IPS-NIHi7 (cell line): ENCODE results near the gene C1orf159.

Source experiments
- DNase-seq: peaks from one replicate; pipeline ENCODE4 v3.0.0; 2012; ENCODE audit warnings: mixed read lengths; ENCODE audit errors: extremely low spot score

The C1orf159 gene

DNA sequence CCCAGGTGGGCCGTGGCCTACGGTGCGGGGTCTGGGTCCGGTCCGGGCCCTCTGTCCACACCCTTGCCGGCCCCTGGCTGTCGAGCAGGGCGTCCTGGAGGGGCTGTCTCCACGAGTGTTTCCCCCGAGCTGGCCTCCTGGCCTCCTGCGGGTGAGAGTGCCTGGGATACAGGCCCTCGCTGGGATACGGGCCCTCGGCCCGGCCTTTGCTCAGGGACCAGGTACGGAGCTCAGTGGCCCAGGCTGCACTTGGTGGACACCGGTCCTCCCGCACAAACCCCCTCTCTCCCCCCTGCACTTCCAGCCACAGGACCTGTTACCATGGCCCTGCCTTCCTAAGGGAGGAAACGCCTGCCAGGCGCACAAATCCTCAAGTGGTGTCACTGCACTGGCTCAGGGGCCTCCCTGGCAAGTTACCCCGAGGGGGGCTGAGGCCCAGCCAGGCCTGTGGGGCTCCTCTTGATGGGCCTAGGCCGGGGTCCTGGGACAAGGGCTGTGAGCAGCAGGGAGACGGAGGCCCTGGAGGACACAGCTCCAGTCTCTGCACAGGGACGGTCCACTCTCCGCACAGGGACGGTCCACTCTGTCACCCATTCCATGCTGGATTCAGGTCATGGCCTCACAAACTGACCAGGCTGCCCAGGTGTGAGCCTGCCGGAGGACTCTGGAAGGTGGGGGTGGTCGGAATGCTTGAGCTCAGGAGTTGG, 23.6 kb downstream of the C1orf159 start:
- DNase-seq = peak; percentile 7

DNA sequence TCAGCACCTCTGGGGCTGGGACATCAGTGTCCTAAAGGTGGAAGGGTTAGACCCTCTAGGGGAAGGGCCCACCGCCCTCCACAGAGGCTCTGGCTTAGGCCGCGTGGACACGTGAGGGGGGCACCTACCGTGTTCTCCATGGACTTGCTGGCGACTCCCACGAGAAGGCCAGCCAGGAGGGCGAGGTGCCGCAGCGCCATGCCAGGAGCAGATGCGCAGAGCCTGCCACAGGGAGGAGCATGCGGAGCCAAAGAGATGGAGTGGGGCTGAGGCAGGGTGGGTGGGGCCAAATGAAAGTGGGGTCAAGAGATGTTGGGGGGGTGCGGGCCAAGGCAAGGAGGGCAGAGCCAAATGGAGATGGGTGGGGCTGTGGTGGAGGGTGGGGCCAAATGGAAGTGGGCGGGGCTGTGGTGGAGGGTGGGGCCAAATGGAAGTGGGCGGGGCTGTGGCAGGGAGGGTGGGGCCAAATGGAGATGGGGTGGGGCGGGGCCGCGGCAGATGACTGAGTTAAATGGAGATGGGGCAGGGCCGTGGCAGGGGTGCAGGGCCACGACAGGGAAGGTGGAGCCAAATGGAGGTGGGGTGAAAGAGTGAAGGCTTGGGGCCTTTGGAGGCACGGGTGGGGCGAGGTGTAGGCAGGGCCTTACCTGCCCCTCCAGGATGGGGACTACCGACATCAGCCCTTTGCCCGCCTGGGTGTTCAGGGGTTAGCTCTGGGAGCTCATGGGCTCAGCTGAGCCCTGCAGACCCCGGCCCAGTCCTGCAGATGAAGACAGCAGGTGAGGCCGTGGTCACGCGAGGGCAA, 24.3 kb downstream of the C1orf159 start:
- DNase-seq = peak; percentile 65

DNA sequence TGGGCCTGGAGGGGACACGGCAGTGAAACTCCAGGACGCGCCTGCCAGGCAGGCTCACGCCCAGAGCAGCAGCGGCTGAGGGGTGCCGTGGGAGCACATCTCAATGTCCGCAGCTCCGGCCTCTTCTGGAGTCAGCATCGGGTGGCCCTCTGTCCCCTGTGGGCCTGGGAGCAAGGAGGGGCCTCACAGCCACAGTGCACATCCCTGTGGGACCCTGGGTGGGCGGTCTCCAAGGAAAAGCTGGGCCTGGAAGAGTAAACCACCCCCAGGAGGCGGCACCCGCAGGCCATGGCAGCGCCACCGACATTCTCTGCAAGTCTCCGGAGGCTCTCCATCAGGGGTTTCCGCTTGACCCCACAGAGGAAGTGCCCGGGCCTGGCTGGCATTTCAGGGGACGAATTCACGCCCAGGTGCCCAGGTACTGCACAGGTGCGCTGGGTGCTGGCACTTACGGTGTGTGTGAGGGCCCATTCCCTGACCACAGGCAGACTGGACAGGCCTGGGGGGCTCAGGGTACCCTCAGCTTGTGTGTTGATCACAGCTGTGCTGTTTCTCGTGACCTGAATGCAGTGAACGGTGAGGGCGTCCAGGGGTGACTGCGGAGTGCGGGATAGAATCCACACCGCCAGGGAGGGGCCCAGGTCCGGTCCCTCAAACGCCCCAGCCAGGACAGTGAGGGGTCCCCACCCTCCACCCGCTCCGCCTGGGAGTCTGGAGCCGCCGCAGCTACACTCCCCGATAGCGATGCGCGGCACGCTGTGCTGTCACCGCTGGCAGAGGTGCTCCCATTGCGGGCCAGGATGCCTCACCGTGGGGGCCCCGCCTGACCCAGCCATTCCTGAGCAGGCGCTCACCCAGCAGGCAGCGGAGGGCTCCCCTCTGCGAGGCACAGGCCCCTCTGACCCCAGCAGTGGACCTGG, 25.2 kb downstream of the C1orf159 start:
- peak; percentile 5 for DNase-seq

DNA sequence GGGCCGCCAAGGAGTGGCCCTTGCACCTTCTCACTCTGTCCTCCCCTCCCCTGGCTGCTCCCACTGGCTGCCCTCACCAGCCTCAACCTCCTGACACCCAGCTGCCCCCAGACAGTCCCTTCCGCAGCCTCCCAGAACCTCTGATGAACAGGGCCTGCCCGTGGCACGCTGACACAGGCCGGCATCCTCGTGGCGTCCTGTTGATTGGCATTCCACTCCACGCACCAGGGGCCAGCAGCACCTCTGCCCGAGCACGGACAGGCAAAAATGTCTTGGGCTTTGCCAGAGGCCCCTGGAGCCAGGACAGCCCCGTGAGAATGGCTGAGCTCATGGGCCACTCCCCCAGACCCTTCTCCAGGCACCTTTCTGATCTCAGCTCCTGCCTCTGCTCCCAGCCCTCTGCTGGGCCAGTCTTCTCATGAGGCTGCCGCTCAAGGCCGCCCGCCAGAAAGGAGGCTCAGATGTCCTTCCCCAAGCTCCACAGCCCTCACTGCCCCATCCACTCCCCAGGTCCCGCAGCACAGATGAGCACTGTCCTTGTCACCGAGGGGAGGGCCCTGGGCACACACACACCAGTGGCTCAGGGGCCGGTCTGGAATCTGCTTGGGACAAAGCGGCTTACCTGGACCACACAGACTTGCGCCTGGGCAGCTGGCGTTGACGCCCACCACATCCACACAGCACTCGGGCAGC, 26.0 kb downstream of the C1orf159 start:
- peak; percentile 7 for DNase-seq

DNA sequence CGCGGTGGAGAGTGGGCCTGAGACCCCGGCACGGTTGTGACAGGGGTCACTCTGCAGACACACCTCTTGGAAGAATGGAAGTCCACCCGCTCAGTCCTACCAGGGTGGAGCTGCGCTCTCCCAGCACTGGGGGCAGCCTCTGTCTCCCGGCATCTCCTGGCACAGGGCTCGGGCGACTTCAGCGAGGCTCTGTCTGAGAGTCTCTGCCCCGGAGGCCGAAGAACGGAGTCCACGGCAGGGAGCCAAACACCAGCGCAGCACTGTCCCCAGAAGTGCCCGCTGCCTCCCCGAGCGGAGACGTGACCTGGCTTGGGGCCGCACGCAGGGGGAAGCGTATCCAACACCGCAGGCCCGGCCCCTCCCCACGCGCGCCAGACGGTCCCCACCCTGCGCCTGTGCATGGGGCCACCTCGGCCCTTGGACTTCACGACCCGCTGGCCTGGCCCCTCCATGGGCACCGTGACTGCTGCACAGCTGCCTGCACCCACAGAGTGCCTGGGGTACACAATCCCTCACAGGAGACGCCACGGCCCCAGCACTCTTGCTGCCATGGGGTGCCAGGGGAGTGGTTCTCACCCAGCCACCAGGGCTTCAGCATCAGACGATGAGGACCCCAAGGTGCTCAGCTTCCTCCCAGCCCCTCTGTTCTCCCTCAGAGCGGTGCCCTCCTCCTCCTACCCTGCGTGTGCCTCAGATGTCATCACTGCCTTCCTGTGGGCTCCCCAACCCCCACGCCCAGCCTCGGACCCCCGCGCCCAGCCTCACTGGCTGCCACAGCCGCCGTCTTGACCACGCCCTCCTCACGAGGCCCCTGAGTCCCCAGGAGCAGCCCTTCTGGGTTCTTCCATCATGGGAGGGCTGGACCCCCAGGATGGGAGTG, 26.8 kb downstream of the C1orf159 start:
- peak; percentile 9 for DNase-seq

DNA sequence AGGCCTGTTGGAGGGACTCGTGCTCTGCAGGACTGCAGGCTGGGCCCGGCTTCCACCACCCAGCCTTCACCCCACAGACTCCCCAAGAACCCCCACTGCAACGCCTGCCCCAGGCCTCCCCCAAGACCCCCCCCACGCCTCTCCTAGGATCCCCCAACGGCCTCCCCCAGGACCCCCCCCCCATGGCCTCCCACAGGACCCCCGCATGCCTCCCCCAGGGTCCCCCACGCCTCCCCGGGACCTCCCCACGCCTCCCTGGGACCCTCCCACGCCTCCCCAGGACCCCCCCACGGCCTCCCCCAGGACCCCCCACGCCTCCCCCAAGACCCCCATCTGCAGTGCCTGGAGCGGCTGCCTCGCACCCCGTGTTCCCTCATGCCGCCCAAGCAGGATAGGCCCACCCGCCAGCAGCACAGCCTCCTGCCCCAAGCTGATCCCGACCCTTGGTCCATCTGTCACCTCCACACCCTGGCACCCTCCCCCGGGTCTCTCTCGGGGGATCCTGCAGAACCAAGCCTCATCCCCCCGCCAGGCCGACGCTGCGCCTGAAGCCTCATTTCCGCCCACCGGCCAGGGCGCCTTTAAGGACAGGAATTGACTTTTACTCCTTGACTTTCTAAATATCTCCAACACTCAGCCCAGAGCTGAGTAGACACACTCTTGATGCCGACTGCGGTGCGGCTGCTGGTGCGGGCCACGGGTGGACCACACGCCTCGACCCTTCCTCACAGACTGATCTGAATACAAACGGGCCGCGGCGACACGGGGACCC, 27.7 kb downstream of the C1orf159 start:
- peak; percentile 12 for DNase-seq

DNA sequence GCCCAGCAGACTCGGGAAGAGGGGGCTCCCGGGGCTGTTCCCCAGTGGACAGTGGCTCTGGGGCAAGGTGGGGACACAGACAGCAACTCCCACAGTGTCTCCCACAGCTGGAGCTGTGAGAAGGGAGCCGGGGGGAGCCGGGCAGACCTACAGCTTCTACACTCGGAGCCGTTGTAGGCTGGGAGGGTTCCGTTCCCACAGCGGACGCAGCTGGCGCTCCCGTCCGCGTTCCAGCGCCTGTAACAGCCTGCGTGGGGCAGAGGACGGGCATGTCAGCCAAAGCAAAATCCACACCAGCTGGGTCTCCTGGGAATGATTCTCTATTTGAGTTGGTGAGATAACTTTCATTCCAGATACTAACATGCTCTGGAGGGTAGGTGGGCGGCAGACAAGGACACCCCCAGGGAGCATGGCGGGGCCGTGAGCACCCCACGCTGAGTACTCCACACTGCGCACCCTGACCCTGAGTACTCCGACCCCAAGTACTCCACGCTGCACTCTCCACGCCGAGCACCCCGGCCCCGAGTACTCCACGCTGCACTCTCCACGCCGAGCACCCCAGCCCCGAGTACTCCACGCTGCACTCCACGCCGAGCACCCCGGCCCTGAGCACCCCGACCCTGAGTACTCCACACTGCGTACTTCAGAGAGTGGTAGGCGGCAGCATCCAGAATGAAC, 28.4 kb downstream of the C1orf159 start:
- DNase-seq = no peak

DNA sequence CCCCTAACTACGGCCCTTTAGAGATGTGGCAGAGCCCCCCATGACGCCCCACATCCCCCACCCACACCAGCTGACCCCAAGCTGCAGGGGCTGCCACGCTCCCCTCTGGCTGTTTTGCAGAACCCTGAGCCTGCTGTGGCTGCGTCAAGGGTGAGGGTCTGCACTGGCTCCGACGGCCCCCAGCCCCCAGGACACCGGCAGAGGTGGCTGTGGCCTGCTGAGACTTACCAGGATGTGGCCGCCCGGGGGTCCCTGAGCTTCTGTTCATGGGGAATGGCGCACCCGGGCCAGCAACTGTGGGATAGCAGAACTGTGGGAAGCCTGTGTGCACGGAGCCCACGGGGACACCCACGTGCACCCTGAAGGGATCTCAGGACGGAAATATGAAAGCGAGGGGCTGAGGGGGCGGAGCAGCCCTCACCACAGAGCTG, 29.0 kb downstream of the C1orf159 start:
- no peak for DNase-seq

DNA sequence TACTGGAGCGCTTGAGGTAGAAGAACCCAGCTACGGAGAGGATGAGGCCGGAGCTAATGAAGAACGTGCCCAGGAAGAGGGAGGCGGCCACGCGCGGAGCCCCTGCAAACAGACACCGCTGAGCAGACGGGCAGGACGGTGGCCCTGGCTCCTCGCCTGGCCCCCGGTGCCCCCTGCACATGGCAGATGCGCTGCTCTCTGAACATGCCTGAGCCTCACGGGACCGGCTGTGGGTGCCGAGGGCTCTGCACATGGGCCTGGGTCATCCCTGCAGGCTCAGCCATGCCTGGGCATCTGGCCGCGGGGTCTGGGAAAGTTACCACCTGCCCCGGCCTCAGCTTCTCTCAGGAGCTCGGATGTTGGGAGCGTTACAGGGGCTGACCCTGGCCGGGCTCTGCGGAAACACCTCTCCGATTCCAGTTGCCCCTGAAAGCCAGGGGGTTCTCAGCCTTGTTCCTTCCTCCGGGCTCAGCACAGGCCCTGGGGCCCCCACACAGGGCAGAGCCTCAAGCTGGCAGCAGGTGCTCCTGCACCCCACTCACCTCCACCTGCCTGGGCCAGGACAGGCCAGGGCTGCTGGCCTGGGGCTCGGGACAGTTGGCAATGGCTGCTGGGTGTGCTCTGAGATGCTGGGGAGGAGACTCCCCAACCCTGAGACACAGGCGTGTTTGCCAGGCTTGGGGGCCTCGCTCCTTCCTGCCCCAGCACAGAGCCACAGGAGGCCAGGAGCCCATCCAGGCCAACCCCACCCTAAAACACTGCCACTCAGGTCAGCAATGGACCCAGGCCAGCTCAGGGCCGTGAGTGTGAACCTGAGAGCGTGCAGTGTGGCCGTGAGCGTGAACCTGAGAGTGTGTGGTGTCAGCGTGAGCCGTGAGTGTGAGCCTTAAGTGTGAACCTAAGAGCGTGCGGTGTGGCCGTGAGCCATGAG, 29.7 kb downstream of the C1orf159 start:
- no peak for DNase-seq

DNA sequence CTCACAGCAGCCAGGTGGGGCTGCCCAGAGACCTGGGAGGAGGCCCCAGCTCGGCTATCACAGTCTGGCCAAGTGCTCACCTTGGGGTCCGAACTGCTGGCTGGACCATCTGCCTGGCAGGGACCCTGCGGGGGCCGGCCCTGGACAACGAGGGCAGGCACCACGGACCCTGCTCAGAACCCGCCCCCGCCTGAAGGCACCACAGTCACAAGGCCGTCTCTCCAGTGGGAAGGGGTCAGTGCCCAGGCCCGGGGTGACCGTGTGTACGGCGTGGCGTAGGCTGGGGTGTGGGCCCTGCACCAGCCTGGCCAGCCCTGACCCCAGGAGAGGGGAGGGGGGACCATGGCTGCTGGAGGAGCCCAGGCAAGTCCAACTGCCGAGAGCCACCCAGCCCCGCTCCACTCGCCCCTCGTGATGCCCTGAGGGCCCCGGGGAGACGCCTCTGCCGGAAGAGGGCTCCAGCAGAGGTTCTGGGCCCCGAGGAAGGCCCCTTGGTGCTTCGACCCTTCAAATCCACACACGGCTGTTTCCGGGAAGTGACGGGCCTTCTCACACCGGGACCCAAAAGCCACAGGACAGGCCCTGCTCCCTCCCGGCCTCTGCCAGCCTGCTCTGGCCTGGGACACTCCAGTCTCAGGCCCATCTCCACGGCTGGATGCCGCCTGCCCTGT, 30.6 kb downstream of the C1orf159 start:
- no peak for DNase-seq

DNA sequence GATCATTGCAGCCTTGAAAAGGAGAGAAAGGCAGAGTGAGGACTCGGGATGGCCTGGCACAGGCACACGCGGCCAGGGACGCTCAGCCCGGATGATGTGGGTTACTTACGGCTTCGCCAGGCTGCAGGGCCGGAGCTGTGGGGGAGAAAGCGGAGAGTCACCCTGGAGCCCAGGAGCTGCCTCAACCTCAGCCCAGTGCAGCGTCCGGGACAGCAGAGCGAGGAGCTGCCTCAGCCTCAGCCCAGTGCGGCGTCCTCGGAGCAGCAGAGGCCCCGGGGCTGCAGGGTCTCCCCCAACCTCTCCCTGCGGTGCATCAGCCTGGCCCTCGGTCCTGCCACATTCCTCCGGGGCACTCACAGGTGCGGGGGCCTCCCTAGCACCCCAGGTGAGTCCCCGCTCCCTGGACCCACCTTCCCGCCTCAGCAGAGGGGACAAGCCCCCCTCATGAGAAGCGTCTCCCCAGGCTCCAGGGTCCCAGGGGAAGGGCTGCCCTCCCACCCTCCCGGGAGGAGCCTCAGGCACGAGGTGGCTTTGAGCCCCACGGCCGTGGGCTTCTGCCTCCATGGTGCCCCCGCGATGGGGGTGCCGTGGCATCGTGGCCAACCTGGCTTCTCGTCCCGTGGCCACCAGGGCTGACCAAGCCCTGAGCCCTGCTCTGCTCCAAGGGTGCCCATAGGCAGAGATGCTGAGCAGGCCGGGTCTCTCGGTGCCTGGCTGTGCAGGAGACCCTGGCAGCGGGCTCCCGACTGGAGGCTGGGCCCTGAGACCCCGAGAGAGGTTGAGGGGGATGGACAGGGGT, 31.3 kb downstream of the C1orf159 start:
- DNase-seq = no peak

DNA sequence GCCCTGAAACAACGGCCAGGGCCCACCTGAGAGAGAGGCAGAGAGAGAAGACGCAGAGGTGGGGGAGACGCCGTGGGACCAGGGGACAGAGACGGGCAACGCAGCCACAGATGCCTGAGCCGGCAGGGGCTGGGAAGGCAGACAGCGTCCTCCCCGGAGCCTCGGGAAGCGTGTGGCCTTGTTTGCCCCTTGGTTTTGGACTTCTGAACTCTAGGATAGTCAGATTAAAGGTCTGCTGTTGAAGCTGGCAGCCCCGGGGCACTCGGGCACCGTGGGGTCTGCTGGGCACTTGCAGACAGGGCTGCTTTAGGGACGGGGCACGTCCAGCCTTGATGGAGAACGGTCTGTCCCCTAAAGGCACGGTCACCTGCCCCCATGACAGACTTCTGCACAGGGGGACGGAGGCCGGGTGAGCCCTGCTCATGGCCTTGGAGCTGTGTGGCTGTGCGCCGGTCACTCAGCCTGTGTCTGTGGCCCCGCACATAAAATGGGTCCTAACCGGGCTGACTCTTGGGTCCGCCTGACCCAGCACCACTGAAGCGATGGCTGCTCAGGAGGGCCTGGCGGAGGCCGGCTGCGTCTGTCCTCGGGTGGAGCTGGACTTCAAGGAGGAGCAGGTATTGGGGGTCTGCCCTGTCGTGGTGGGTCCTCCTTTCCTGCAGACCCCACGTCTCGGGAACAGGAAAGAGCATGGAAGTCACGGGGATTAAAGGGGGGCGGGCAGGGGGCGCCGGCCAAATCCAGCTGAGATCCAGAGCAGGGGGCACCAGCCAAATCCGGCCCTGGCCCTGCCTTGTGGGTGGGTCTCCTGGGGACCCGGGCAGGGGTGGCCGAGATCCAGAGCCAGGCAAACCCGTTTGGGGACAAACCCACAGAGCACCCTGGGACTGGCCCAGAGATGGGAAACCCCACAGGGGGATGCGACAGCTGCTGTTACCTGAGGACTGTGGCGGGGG, 32.2 kb downstream of the C1orf159 start:
- no peak for DNase-seq

DNA sequence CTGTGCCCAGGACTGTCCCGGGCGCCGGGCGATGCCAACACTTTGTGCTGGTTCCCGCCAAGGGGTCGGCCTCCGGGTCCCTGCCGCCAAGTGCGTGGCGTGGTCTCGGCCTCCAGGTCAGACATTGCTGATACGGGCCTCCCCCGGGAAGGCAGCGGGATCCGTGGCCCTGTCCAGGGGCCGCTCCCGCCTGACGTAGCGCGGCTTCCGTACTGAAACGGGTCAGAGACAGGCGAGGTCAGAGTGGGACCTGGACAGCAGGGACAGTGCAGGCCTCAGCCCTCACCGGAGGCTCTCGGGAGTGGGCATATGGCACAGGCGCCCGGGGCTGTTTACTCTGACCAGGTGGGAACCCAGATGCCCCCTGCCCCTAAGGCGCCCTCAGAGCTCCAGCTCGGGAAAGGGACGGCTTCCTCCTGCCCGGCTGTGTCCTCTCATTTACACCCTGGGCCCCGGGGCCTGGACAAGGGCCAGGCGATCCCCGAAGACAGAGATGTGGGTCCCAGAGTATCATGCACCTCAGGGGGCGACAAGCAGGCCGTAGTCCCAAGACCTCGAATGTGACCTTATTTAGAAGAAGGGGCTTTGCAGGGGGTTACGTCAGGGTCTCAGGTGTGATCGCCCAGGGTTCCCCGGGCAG, 33.0 kb downstream of the C1orf159 start:
- DNase-seq = no peak

DNA sequence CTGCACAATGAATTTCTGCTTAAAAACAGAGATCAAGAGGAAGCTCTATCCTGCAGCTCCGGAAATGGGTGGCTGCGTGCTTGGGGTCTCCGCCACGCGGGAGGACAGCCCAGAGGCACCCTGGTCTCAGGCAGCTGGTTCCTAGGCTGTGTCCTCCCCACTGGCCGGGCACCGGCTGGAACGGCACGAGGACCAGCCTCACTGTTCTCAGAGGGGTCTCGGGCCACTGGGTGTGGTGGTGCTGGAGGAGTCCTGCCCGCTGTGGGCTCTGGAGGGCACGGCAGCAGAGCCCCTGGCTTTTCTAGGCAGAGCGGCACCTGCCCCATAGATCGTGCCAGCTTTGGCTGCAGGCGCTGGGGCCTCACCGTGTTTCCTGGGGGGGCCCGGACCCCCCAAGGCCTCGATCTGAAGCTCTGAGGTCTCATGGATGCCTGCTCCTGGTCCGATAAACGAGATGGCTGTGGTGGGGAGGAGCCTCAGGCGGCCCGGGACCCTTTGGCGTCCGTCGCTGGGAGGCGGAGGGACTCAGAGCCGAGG, 33.6 kb downstream of the C1orf159 start:
- no peak for DNase-seq
